Ectodermal cell (in vitro differentiated cells): Measurements from ENCODE around the gene POLA1.

ENCODE experiments used
- H3K27ac ChIP-seq: 2 replicates; pipeline ENCODE4 v1.7.0; 2013; ENCODE audit warnings: mild to moderate bottlenecking, low read depth, low read length; ENCODE audit not compliant: insufficient read depth, poor library complexity, severe bottlenecking
- H3K27me3 ChIP-seq: 2 replicates; pipeline ENCODE4 v1.7.0; 2013; ENCODE audit warnings: mild to moderate bottlenecking, low read length; ENCODE audit not compliant: insufficient read depth, control insufficient read depth, poor library complexity, severe bottlenecking
- H3K36me3 ChIP-seq: one replicate; pipeline ENCODE4 v1.7.0; 2013; ENCODE audit warnings: low read length; ENCODE audit not compliant: control insufficient read depth, insufficient read depth
- H3K4me1 ChIP-seq: one replicate; pipeline ENCODE4 v1.7.0; 2013; ENCODE audit warnings: low read length; ENCODE audit not compliant: control insufficient read depth, insufficient read depth
- H3K4me3 ChIP-seq: 2 replicates; pipeline ENCODE4 v1.7.0; 2013; ENCODE audit warnings: low read depth, low read length, control low read depth; ENCODE audit not compliant: insufficient read depth
- H3K9me3 ChIP-seq: 2 replicates; pipeline ENCODE4 v1.7.0; 2013; ENCODE audit warnings: mild to moderate bottlenecking, low read length, moderate library complexity; ENCODE audit not compliant: control insufficient read depth
- WGBS, 2 experiments: methylation state at CpG; one replicate each; pipeline ENCODE4 v1.1.7; 2013; ENCODE audit warnings: missing lambda C conversion rate in 2 of 2; 5-methylcytosine and 5-hydroxymethylcytosine counted together

The POLA1 gene

DNA sequence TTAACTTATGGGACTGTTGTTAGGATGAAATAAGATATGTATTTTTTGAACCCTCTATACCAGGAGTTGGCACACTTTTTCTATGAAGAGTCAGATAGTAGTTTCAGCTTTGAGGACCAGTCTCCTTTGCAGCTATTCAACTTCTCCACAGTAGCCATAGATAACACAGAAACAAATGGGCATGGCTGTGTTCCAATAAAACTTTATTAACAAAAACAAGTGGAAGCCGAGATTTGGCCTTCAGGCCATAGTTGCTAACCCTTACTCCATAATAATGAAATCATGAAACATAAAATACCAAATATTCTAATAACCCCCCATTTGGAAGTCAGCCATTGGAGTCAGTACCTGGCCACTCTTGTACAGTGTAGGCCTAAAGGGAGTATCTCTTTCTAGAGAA is 291.4 kb downstream of the POLA1 start:
- Histone ChIP-seq H3K9me3 (no peaks in the 10 kb centered on the region), H3K27ac (no peak overlapping the region), H3K27me3 (no peaks in the 10 kb centered on the region), H3K36me3 (no peaks in the 10 kb centered on the region), H3K4me1 (no peaks in the 10 kb centered on the region), H3K4me3 (no peak overlapping the region)
- 86 to 94% methylated on average over 1 of the region's 1 CpG for whole genome bisulfite sequencing, 2 experiments

DNA sequence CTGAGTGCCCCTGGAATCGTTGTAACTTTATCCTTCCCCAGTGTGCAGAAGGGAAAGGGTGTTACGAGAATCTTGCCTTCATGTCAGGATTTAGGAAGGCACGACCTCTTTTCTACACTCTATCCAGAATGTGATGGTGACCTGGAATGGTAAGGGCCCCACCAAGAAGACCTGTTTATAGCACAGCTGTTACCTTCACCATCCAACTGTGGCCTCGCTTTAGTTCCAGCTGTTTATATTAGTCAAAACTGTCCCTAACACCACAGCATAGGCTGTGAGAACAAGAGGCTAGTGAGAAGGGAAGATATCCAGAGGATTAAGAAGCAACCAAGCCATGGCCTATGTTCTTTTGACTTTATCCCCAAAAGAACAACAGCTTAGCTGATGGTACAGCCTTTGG is 294.0 kb downstream of the POLA1 start:
- H3K36me3 ChIP-seq: no peaks in the 10 kb centered on the region
- no peaks in the 10 kb centered on the region for H3K9me3 ChIP-seq
- 83 to 92% methylated on average over 4 of the region's 4 CpGs for WGBS, 2 experiments

DNA sequence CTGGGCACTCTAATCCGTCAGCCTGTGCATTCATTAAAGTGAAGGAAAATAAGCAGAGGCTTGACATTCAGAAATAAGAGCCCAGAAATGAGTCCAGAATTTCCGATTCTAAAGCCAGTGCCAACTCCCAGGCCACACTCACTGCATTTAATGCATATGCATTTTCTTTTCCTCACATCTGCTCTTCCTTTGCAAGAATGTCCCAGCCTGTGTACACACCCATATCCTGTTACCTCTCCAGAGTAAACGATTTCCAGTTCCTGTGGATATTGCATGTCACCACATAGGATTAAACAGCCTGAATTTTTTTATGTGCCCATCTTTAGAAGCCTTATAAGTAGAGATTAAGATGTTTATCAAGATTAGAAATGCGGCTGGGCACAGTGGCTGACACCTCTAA is 294.6 kb downstream of the POLA1 start:
- no peaks in the 10 kb centered on the region for H3K36me3 ChIP-seq
- H3K4me1 ChIP-seq: peaks cover 4% of the 10 kb centered on the region
- no peaks in the 10 kb centered on the region for H3K27me3 ChIP-seq
- H3K9me3 ChIP-seq: no peaks in the 10 kb centered on the region
- 92 to 93% methylated on average over 3 to 4 of the region's 4 CpGs for WGBS, 2 experiments
- H3K27ac ChIP-seq: no peak overlapping the region
- no peak overlapping the region for H3K4me3 ChIP-seq

More for the DNA sequence above, 294.0 kb downstream of the POLA1 start:
- Histone ChIP-seq H3K4me3 (no peak overlapping the region), H3K4me1 (peaks cover 4% of the 10 kb centered on the region), H3K27ac (no peak overlapping the region), H3K27me3 (no peaks in the 10 kb centered on the region)

DNA sequence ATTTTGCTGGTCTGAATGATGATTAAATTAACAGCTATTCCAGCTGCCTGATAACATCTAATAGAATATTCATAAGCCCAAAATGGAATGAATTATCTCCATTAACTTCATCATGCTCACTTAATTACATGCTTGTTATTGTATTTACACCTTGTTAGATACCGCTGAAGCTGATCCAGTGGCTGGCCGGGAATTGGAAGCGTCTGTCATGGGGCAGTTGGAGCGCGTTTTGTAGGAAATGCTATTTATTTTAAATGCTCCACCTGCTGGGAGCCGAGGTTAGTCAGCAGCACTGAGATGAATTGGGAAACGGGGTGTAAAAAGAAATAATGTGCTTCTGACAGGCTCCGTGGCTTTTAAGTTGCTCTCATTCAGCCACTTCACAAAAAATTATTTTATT is 296.8 kb downstream of the POLA1 start:
- H3K4me1 ChIP-seq: peaks cover 4% of the 10 kb centered on the region

DNA sequence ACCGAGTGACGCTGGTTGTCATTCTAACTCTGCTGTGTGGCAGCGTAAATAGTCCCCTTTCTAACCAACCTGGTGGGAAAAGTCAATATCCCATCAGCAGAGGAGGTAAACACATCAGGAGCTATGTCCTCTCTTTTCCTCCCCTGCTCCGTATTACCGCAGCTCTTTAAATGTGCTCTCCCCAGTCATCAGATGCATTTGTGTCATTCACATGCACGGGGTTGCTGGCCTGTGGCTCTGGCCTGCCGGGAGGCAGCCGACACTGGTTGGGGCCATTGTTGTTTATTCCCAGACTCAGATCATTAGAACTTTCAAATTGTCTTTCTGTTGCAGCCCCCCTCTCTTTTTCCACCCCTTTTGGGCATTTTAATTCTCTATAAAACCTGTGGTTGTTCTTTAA is 300.2 kb downstream of the POLA1 start:
- Histone ChIP-seq H3K27me3 (peaks cover 13% of the 10 kb centered on the region), H3K4me1 (peaks cover 4% of the 10 kb centered on the region), H3K36me3 (no peaks in the 10 kb centered on the region), H3K27ac (no peak overlapping the region), H3K9me3 (no peaks in the 10 kb centered on the region), H3K4me3 (no peak overlapping the region)
- 30 to 37% methylated on average over 8 of the region's 8 CpGs for WGBS, 2 experiments

More for the DNA sequence above, 296.8 kb downstream of the POLA1 start:
- WGBS, 2 experiments: 28 to 33% methylated on average over 6 to 7 of the region's 8 CpGs
- Histone ChIP-seq H3K27ac (no peak overlapping the region), H3K9me3 (no peaks in the 10 kb centered on the region), H3K27me3 (no peaks in the 10 kb centered on the region), H3K36me3 (no peaks in the 10 kb centered on the region), H3K4me3 (no peak overlapping the region)

DNA sequence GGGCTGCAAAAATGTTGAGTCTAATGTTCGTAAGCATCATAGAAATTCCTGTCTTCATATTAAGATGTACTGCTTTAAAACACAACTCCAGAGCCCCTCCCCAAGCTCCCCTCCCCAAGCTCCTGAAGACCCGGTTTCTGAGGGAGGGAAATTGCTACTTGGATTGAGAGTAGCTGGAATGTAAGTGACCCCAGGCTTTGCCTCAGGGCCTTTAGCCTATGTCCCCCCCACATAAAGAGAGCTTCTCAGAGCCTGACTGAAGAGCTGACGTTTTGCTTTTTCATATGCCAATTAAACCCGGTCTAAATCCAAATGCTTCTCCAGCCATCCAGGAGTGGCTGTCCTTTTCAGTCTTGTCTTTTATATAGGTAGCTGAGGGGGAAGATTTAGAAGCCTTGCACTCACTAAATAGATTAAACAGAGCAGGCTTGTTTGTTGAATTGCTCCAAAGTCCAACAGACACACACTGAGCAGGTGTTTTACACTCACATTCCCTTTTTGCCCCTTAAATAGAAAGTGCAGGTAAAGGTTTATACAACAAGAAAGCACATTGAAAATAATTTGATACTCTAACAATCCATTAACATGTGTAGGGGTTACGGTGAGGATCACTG is 302.5 kb downstream of the POLA1 start:
- Histone ChIP-seq H3K27me3 (peaks cover 37% of the 10 kb centered on the region), H3K27ac (no peak overlapping the region), H3K4me1 (no peaks in the 10 kb centered on the region), H3K36me3 (no peaks in the 10 kb centered on the region), H3K4me3 (no peak overlapping the region), H3K9me3 (no peaks in the 10 kb centered on the region)
- WGBS, 2 experiments: 14 to 32% methylated on average over 1 to 4 of the region's 5 CpGs

DNA sequence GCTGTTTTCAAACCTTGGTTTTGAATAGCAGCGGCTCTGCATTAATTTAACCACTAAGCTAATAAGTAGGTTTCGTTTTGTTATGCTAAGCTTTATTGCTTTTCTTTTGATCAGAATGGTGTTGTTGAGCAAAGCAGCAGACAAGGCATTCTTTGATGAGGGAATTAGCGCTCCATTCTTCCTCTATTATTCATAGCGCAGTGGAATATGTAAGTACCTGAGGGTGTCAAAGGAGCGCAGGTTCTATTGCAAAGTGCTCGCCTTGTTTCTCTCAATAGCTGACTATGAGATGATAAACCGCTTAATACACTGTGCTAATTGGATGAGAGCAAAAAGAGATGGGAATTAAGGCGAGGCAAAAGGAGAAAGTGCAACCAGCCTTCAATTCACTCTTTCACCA is 305.8 kb downstream of the POLA1 start:
- H3K4me1 ChIP-seq: peaks cover 3% of the 10 kb centered on the region
- no peak overlapping the region for H3K4me3 ChIP-seq
- no peaks in the 10 kb centered on the region for H3K9me3 ChIP-seq
- no peaks in the 10 kb centered on the region for H3K36me3 ChIP-seq
- H3K27me3 ChIP-seq: peaks cover 70% of the 10 kb centered on the region
- WGBS, 2 experiments: 8 to 21% methylated on average over 4 to 8 of the region's 8 CpGs
- no peak overlapping the region for H3K27ac ChIP-seq

DNA sequence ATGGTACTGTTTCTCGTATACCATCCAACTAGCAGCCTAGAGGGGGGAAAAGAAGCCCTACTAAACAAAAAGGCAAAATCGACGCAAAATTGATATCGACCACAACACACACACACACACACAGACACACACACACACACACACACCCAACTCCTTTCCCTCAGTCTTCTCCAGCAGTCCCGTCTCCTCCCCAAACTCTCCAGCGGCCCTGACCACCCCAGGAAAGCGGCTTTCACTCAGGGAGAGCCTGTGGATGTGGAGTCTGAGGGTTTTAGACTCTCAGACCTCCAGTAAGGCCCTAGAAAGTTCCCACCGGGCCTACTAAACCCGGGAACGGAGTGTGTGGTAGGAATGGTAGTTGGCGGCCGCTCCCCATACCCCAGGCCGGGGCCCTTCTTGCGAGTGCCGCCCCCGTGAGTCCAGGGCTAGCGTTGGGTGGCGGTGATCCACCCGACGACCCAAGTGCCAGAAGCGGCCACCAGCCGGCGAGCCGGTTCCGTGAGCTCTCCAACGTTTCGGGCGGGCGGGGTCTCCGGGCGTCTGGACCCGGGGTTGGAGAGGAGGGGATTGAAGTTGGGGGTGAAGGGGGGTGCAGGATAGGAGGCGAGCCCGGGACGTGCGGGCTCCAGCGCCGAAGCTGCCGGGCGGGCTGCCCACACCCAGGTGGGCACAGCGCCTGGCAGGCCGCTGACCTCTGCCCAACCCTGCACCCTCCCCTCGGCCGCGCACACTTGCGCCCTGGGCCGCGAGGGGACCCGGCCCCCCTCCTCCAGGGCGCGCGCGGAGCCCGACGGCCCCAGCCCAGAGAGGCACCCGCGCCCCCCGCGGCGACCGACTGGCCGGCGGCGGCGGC is 308.3 kb downstream of the POLA1 start:
- no peaks in the 10 kb centered on the region for H3K36me3 ChIP-seq
- H3K9me3 ChIP-seq: no peaks in the 10 kb centered on the region
- H3K27ac ChIP-seq: no peak overlapping the region
- peaks cover 95% of the 10 kb centered on the region for H3K27me3 ChIP-seq
- H3K4me1 ChIP-seq: peaks cover 3% of the 10 kb centered on the region
- WGBS, 2 experiments: 3 to 4% methylated on average over 62 to 65 of the region's 65 CpGs
- no peak overlapping the region for H3K4me3 ChIP-seq

DNA sequence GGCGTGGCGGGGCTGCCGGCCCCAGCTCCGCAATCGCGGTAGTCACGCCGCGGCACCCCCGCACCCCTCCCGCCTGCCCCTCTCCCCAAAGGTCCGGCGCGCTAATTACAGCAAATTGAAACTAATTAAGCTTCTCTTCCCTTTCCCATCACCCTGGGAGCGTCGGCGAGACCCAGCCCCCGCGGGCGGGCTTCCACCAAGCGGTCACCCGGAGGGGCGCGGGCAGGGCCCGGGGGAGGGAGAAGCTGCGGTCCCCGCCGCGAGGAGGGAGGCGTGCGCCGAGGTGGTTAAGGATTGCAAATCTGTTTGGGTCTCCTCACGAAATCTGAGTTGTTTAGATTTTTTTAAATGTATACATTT is 308.9 kb downstream of the POLA1 start:
- H3K36me3 ChIP-seq: no peaks in the 10 kb centered on the region
- H3K27ac ChIP-seq: no peak overlapping the region
- H3K4me3 ChIP-seq: no peak overlapping the region
- peaks cover 3% of the 10 kb centered on the region for H3K4me1 ChIP-seq
- 0 to 1% methylated on average over 24 to 32 of the region's 33 CpGs for WGBS, 2 experiments
- no peaks in the 10 kb centered on the region for H3K9me3 ChIP-seq
- H3K27me3 ChIP-seq: peaks cover 100% of the 10 kb centered on the region

DNA sequence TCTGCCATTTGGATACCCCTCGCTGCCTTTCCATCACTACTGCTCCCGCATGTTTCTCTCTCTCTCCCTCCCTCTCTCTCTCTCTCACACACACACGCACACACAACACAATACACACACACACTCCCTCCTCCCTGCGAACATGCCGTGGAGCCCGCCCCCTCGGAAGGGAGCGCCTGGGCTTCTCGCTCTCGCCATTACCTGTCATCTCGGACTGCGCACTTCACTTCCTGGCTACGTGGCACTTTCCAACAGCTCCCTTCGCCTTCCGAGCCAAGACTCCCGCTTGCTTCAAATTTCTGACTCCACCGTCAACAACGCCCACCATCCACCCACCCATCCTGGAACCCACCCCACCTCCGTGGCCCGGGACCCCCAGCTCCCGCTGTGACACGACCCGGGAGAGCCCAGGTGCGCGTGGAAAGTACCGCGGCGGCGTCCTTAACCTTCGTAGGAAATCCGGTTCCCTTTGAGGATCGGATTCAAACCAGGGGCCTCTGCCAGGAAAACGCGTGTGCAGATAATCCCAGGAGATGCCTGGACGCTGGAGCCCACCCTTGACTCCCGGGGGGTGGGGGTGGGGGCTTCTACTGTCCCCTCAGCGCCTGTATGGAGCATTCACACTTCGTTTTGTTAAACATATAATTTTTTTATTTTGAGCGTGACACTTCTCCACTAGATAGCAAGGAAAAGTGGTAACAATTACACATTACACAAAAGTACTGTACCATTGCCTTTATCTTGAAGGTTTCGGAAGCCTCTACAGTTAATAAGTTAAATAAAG is 309.5 kb downstream of the POLA1 start:
- WGBS, 2 experiments: 0 to 1% methylated on average over 35 to 39 of the region's 40 CpGs
- H3K9me3 ChIP-seq: no peaks in the 10 kb centered on the region
- H3K27me3 ChIP-seq: peaks cover 100% of the 10 kb centered on the region
- peaks cover 3% of the 10 kb centered on the region for H3K4me1 ChIP-seq
- H3K27ac ChIP-seq: no peak overlapping the region
- H3K4me3 ChIP-seq: peak overlapping the region; percentile 6
- no peaks in the 10 kb centered on the region for H3K36me3 ChIP-seq
